Heart right ventricle (tissue), 16 donors: ENCODE measurements around the gene DCST2. TPM values are rescaled to one million over a fixed set of nuclear protein-coding genes. Genes with fewer than 3 reads are reported as not detected.

Source experiments
- ATAC-seq, 8 donors: fragments of 200-7000 bp; cut with Tn5 transposase; one replicate each; pipeline ENCODE4 v1.9.1; 2020; ENCODE audit warnings: mild to moderate bottlenecking in 8 of 8, moderate library complexity in 8 of 8, moderate number of reproducible peaks in 1 of 8
- DNase-seq, 2 donors: peaks; one replicate each; pipeline ENCODE4 v3.0.0-alpha.2; 2020
- H3K27ac ChIP-seq, 10 donors: fragments of 200-600 bp; sonication (generic) in 2 of 10; one replicate each; pipeline versions ENCODE4 v1.5.0 to v1.8.0; 2020 to 2022; ENCODE audit warnings: mild to moderate bottlenecking in 3 of 10
- H3K27me3 ChIP-seq, 7 donors: fragments of 200-600 bp; one replicate each; pipeline ENCODE4 v1.8.0; 2021 to 2022; ENCODE audit warnings: mild to moderate bottlenecking in 2 of 7
- H3K36me3 ChIP-seq, 9 donors: fragments of 200-600 bp; sonication (generic) in 1 of 9; one replicate each; pipeline versions ENCODE4 v1.5.0 to v1.8.0; 2020 to 2022; ENCODE audit warnings: mild to moderate bottlenecking in 2 of 9
- H3K4me1 ChIP-seq, 9 donors: fragments of 200-600 bp; sonication (generic) in 1 of 9; one replicate each; pipeline versions ENCODE4 v1.5.0 to v1.8.0; 2020 to 2022; ENCODE audit warnings: mild to moderate bottlenecking in 4 of 9
- H3K4me3 ChIP-seq, 10 donors: fragments of 200-600 bp; sonication (generic) in 2 of 10; one replicate each; pipeline versions ENCODE4 v1.5.0 to v1.8.0; 2020 to 2022; ENCODE audit warnings: mild to moderate bottlenecking in 7 of 10, moderate library complexity in 2 of 10
- H3K9me3 ChIP-seq, 11 donors: fragments of 200-600 bp in 10 of 11; sonication (generic) in 2 of 11; one replicate each; pipeline versions ENCODE4 v1.5.0 to v1.8.0; 2013 to 2022; ENCODE audit warnings: mild to moderate bottlenecking in 2 of 11, control low read depth in 1 of 11, moderate library complexity in 1 of 11
- CTCF ChIP-seq, 9 donors: fragments of 200-600 bp; sonication (generic) in 2 of 9; IDR thresholded peaks; one replicate each; pipeline versions ENCODE4 v1.5.0 to v1.8.0; 2021 to 2022; ENCODE audit warnings: antibody characterized with exemption in 9 of 9, mild to moderate bottlenecking in 5 of 9, moderate library complexity in 1 of 9
- WGBS, 2 donors: extraction: QIAGEN DNeasy Blood & Tissue Kit; methylation state at CpG; one replicate each; pipeline ENCODE4 v1.1.7; 2013; ENCODE audit warnings: inconsistent platforms in 1 of 2; 5-methylcytosine and 5-hydroxymethylcytosine counted together
- intact Hi-C, 10 donors: fragments of 100-400 bp; cut with DNase I; formaldehyde crosslinking; loops; one replicate each; pipeline versions ENCODE4 v1.11.1 to v1.14.2; 2022
- polyA plus RNA-seq, 2 donors: library from polyadenylated mRNA; stranded (reverse); fragments of 200-250 nt; gene quantifications; one replicate each; pipeline ENCODE4 v1.2.3, GENCODE V29; 2013
- total RNA-seq, 10 donors: library from RNA; stranded (reverse); fragmentation: NEBNext Ultra II Directional in 3 of 10; extraction: Animal tissue kit (Norgen Biotek cat#: 25700) in 3 of 10; gene quantifications; one replicate each; pipeline versions ENCODE4 v1.2.1 to v1.2.4, GENCODE V29; 2021 to 2023
- donor health status: Arrhythmogenic right ventricular cardiomyopathy.
- donor health status: ischemic (EF 13 %, LVEDD 7.1; RV severe dilation, severe dysfunction).
- donor health status: healthy with polysubstance abuse.
- donor health status: DM: no; HTN: yes; CAD: no.
- donor health status: DM: no; HTN: no; CAD: no.
- donor health status: ischemic (EF 25% LVEDD 6.9; RV normal size, moderate dysfunction).
- donor health status: ischemic (EF 25% LVEDD 5.7; RV mildly dilated, moderate dysfunction).
- donor health status: healthy.
- donor health status: DM: yes; HTN: yes; CAD: no.
- donor health status: Ischemic cardiomyopathy.
- donor health status: ischemic (EF 35%, LVEDD 5.7; RV mildly dilated, moderate dysfunction).
- donor health status: nonischemic (EF 11% LVEDD 7.7; RV severe dilation, severe dysfunction).
- donor health status: DM: yes; HTN: yes; CAD: no.
- donor health status: PGD.
- donor health status: ischemic (EF 29% LVEDD 5.4; RV normal size, mild dysfunction).
- donor health status: nonischemic (EF 23%, LVEDD 6.1; RV moderate dilation, normal function).

The DCST2 gene
- total and polyA plus RNA-seq, 12 donors = 0.15 to 1.8 (median 0.32) TPM; not detected in 1

GRCh38 chr1:155016231-155016831, 17.2 kb downstream of the DCST2 start:
- ATAC-seq (peak in 1 of 8 donors; percentile 6), DNase-seq (no peak)
- Histone ChIP-seq H3K27me3 (no peaks in the 10 kb centered on the region), H3K36me3 (peaks cover 0 to 35% (median 9%) of the 10 kb centered on the region in 9 donors), H3K9me3 (no peaks in the 10 kb centered on the region), H3K4me3 (no peak overlapping the region), H3K4me1 (peaks cover 12 to 63% (median 36%) of the 10 kb centered on the region in 9 donors), H3K27ac (peak overlapping the region; percentile 78 to 91 (median 85))
- intact Hi-C loops = loop anchor here in 7 of 10 donors (2.0 to 10.0 kb wide), 7 partner anchors 36 to 62 kb away; partner anchors contain the start of genes PBXIP1 (in 2 of the 7), PYGO2 (in 2 of the 7), ADAM15 (in 1 of the 7) and CKS1B (in 1 of the 7)
- TF ChIP-seq CTCF (IDR thresholded peaks at IDR 0.05) = no peak
- WGBS, 2 donors = 89 to 94% methylated on average over 26 of the region's 26 CpGs

DNA sequence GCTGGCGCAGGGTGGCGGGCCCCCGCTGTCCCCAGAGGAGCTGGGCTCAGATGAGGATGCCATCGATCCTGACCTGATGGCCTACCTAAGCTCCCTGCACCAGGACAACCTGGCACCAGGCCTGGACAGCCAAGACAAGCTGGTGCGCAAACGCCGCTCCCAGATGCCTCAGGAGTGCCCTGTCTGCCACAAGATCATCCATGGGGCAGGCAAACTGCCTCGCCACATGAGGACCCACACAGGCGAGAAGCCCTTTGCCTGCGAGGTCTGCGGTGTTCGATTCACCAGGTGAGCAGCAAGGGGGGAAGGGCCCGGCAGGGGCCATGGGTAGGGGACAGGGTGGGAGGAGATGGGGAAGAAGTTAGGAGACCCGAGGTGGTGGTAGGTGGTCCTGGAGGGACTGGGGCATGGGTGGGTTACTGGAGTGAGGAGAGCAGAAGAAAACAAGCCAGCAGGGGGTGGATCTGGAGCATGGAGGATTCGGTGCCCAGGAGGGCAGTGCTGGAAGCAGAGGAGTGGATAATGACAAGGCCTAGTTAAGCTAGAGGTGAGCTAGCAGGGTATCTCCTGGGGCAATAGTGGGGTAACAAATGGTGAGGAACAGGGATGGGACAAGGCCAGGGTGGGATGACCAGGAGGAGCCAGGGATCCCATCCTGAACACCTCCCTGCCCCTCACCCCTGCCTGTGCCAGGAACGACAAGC, 17.9 kb downstream of the DCST2 start:
- no peak for ATAC-seq
- Histone ChIP-seq H3K4me1 (peaks cover 12 to 70% (median 41%) of the 10 kb centered on the region in 9 donors), H3K4me3 (no peak overlapping the region), H3K36me3 (peaks cover 0 to 35% (median 9%) of the 10 kb centered on the region in 9 donors), H3K27ac (peak overlapping the region in 3 of 10 donors; percentile 40 to 87 (median 83)), H3K27me3 (no peaks in the 10 kb centered on the region), H3K9me3 (no peaks in the 10 kb centered on the region)
- DNase-seq = no peak
- intact Hi-C loops = loop anchor here in 7 of 10 donors (2.0 to 10.0 kb wide), 7 partner anchors 37 to 61 kb away; partner anchors contain the start of genes PBXIP1 (in 2 of the 7), PYGO2 (in 2 of the 7), ADAM15 (in 1 of the 7) and CKS1B (in 1 of the 7)
- TF ChIP-seq CTCF (IDR thresholded peaks at IDR 0.05) = no peak
- 88 to 89% methylated on average over 16 of the region's 16 CpGs for WGBS, 2 donors

DNA sequence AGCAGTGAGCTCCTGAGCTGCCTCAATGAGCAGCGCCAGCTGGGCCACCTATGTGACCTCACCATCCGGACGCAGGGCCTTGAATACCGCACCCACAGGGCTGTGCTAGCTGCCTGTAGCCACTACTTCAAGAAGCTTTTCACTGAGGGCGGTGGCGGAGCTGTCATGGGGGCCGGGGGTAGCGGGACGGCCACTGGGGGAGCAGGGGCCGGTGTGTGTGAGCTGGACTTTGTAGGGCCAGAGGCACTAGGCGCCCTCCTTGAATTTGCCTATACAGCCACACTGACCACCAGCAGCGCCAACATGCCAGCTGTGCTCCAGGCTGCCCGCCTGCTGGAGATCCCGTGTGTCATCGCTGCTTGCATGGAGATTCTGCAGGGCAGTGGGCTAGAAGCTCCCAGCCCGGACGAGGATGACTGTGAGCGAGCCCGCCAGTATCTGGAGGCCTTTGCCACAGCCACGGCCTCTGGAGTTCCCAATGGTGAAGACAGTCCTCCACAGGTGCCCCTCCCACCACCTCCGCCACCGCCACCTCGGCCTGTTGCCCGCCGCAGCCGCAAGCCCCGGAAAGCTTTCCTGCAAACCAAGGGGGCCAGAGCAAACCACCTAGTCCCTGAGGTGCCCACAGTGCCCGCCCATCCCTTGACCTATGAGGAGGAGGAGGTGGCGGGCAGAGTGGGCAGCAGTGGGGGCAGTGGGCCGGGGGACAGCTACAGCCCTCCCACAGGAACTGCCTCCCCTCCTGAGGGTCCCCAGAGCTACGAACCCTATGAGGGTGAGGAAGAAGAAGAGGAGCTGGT, 18.7 kb downstream of the DCST2 start:
- Histone ChIP-seq H3K4me1 (peaks cover 12 to 77% (median 42%) of the 10 kb centered on the region in 9 donors), H3K27ac (peak overlapping the region in 1 of 10 donors; percentile 40), H3K4me3 (no peak overlapping the region), H3K36me3 (peaks cover 0 to 35% (median 9%) of the 10 kb centered on the region in 9 donors), H3K27me3 (no peaks in the 10 kb centered on the region), H3K9me3 (no peaks in the 10 kb centered on the region)
- WGBS, 2 donors = 93 to 96% methylated on average over 31 of the region's 31 CpGs
- ATAC-seq (no peak), DNase-seq (no peak)
- intact Hi-C loops = loop anchor here in 6 of 10 donors (5.0 to 10.0 kb wide), 6 partner anchors 37 to 60 kb away; partner anchors contain the start of genes PBXIP1 (in 2 of the 6), ADAM15 (in 1 of the 6), CKS1B (in 1 of the 6) and PYGO2 (in 1 of the 6)
- no peak for TF ChIP-seq CTCF (IDR thresholded peaks at IDR 0.05)
